HUDEP-2 (cell line): ENCODE data around the gene IKZF3.

ENCODE experiments used
- DNase-seq, 76 experiments: peaks; one replicate each; lab custom pipeline; 2025; ENCODE audit not compliant: unreplicated experiment in 76 of 76; lab: John Stamatoyannopoulos, UW

Gene IKZF3

DNA sequence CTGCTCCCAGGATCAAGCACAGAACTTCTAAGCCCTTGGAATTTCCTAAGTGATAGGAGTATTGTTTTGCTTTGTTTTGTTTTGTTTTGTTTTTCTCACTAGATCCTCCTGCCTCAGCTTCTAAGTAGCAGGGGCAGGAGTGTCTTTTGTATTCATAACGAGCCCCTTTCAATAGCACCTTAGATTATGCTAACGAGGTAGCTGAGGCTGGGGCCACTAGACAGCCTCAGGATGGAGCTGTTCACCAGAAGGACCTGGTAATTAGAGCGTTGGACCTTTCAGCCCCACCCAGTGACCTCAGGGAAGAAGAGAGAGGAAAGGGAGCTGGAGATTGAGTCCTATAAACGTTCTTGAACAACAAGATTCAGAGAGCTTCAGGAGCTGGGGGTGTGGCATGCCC, 43.6 kb downstream of the IKZF3 start:
- peak in 1 of 76 experiments; percentile 1 for DNase-seq

DNA sequence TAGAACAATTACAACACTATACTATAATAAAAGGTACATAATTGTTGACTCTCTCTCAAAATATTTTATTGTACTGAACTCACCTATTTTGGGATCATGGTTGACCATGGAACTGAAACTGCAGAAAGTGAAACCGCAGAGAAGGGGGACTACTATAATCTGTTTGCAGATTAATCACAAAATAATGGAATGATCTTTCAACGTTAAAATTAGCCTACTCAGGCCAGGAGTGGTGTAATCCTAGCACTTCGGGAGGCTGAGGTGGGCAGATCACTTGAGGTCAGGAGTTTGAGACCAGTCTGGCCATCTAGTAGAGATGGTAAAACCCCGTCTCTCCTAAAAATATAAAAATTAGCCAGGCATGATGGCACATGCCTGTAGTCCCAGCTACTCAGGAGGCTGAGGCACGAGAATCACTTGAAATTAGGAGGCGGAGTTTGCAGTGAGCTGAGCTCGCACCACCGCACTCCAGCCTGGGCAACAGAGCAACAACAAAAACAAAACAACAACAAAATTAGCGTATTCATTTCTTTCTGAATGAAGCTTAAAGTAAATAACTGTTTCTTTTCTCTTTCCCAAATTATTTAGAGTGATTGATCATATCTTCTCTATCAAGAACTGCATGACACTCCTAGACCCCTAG, 45.6 kb downstream of the IKZF3 start:
- DNase-seq: no peak

DNA sequence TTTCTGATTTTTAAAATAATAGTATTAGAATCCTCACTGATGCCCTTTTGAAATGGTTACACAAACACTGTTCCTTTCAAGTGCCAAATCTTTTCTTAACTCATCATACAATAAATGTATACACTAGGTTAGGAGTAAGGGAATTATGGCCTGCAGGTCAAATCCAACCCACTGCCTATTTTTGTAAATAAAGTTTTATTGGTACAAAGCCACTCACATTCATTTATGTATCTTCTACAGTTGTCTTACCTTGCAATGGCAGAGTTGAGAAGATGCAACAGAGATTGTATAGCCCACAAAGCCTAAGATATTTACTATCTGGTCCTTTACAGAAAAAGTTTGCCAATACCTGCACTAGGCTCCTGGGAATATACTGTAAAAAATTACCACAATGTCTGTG, 47.8 kb downstream of the IKZF3 start:
- DNase-seq: no peak

DNA sequence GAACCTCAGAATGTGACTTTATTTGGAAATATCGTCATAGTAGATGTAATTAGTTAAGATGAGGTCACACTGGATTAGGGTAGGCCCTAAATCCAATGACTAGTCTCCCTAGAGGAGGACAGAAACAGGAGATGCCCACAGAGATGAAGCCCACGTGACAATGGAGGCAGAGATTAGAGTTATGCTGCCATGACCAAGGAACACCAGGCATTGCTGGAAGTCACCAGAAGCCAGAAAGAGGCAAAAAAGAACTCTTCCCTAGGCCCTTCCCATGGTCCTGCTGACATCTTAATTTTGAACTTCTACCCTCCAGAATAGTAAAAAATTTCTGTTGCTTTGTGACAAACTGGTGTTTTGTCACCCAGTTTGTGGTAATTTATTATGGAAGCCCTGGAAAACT, 49.6 kb downstream of the IKZF3 start:
- DNase-seq: no peak

DNA sequence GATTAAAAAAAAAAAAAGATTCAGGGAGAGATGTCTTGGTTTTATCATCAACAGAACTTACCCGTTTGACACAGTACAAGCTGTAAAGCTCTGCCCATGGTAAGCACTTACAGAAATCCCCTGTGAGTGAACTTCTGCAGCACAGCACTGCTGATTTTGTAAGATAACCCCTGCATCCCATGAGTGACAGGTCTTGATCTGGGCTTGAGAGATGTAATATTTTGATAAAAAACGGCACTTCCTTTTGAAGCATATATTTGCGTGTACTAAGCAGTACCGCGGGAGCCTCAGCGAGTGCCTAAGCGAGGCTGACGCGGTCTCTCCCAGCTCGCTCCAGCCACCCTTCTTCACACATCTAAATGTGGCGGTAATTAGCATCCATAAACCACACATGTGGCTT, 50.5 kb downstream of the IKZF3 start:
- DNase-seq: no peak

DNA sequence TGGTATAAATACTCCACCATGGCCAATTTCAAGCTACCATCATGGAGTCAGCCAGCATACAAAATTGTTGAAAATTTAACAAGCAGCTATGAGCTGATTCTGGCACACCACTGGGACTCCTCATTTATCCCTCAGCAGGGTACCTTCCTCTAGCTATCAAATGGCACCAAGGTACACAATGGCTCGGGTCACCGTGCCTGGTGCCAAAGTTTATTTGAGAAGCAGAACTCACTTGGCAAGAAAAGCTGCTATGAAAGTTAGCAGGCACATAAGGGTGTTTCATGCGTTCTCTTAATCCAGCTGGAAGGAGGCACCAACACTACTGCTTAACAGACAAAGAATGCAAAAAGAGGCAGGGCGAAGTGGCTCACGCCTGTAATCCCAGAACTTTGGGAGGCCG, 51.6 kb downstream of the IKZF3 start:
- no peak for DNase-seq

DNA sequence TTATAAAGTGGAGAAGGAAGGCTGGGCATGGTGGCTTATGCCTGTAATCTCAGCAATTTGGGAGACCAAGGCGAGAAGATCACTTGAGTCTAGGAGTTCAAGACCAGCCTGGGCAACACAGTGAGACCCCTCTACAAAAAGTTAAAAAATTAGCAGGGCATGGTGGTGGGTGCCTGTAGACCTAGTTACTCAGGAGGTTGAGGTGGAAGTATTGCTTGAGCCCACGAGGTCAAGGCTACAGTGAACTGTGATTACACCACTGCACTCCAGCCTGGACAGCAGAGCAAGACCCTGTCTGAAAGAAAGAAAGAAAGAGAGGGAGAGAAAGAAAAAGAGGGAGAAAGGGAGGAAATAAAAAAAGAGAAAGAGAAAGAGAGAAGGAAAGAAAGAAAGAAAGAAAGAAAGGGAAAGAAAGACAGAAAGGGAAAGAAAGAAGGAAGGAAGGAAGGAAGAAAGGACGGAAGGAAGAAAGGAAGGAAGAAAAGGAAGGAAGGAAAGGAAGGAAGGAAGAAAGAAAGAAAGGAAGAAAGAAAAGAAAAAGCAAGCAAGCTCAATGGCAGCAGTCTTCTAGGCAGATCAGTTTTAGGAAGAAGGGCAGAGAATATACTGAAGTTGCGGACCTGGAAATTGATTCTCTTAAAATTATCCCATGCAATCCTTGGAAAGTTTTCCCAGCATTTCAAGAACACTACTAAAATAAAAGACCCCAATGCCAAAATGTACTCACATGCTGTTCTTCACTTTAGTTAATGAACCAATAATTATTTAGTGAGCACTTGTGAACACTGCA, 53.0 kb downstream of the IKZF3 start:
- DNase-seq: no peak

DNA sequence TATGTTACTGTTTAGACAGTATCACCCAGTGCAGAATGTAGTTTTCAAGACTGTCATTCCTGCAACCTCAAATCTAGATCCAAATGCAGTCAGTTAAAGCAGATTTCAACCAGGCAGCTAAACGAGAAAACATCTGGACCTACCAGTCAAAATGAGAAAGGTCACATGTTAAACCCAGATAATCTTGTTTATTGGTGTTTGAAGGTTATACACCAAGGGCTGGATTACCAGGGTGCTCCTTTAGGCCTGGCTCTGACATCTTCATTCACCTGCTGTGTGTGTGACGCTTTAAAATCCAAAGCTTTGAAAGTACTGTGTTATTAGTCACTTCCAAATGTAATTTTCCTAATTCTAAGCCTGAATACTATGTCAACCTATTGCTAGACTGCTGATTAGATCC, 54.9 kb downstream of the IKZF3 start:
- no peak for DNase-seq

DNA sequence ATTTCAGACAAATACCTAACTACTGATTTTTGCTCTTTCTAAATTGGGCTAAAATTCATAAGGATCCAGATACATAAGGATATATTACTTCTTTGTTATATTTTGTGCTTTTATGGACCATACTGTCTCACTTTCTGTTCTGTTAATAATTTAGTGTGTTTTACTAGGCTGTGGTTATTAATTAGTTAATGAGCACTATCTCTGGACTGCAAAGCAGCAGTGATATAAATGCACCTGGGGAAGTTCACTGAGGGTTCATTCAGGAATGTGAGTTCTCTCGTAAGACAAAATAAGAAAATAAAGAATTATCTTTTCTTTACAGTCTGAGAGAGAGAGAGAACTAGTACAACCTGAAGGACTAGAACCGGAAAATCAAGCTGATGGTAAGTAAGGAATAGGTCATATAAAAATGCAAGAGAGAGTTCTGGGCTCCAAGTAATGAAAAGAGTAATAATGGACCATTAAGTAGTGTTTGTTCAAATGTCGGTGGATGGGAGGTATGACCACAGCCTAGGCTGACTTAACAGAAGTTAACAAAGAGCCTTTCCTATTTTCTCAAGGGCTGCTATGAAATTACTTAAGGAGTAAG, 55.6 kb downstream of the IKZF3 start:
- no peak for DNase-seq

DNA sequence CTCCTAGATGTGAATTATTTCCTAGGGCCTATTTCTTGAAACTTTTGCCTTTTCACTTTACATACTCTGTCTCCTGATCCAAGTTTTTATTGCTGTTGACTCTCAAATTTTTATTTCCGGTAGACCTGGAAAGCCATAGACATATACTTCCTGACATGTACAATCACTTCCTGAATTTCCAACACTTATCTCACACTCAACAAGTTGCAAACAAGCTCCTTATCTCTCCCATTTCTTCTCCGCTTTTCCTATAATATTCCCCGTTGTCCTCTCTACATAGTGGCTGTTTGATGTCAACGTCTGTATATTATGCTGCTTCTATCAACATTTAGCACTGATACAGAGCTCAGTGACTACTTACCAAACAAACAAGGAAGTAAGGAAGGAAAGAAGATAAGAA, 59.3 kb downstream of the IKZF3 start:
- no peak for DNase-seq

DNA sequence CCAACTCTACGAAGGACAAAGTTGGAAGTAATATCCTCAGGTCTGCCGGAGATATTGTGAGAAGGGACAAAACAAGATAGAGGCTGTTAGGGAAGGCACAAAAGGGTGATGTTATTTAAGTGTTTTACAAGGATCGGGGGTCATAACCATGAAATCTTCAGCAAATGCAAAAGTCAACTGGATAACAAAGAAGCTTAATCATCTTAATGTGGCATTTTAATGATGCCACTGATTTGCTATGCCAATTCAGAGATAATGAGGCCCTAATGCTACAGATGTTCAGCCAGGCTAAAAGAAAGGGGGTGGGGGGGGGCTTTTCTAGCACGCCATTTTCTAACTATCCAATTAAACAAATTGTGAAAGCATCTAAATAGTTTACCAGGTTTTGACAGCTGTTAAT, 63.1 kb downstream of the IKZF3 start:
- no peak for DNase-seq

DNA sequence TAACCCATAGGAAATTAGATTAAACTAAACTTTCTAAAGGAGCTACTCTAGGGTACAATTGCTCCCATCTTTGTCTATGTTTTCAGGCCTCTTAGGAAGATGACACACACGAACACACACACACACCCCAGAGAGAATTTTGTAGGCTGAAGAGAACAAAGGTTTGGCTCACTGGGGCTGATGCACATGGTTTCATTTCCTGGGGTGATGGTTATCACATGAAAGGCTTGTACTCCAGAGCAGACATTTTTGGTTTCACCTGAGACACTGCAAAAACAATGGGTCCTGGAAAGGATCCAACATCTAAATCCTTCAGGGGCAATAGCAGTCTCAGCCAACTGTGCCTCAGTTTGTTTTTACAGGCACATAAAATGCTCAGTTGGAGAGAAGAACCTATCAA, 63.6 kb downstream of the IKZF3 start:
- no peak for DNase-seq

DNA sequence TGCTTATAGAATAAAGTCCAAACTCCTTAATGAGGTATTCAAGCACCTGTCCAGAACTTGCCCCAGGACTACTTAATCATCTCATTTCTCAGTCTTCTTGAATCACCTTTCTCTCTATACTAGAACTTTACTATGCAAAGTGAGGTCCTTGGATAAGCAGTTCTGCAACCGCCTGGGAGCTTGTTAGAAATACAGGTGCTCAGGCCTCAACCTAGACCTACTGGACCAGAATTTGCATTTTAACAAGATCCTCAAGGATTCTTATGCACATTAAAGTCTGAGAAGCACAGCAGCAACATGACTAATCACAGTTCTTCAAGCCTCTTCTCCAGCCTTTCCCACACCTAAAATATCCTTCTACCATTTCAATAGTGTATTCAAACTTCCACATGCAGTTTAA, 64.7 kb downstream of the IKZF3 start:
- DNase-seq: no peak

DNA sequence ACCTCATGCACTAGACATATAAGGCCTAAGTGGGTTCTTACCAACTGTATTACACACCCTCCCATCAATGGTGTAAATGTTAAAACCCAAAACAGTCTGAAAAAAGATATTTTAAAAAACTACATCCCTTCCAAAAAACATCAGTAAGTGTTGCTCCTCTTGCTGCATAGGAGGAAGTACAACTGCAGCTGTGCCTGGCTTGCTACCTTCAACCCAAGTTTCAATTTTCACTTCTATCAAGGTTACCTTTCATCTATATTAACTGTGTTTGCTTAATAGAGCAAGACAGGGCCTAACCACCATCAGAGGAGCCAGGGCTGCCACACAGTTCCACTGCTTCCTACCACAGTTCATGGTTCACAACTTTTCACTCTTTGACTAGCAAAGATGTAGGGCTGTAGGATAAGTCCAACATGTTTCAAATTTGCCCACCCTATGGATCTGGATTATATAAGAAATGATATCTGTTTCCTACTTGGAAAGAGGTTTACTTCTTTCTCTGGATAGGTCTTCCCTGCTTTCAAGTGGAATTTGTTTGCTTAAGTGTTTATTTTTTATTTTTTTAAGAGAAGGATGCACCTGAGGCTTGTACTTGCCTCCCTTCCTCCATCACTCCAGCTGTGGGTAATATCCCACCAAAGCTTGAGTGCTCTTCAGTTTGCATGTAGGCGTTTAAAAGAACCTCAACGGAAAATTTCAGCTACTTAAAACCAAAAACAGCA, 69.7 kb downstream of the IKZF3 start:
- DNase-seq: no peak

DNA sequence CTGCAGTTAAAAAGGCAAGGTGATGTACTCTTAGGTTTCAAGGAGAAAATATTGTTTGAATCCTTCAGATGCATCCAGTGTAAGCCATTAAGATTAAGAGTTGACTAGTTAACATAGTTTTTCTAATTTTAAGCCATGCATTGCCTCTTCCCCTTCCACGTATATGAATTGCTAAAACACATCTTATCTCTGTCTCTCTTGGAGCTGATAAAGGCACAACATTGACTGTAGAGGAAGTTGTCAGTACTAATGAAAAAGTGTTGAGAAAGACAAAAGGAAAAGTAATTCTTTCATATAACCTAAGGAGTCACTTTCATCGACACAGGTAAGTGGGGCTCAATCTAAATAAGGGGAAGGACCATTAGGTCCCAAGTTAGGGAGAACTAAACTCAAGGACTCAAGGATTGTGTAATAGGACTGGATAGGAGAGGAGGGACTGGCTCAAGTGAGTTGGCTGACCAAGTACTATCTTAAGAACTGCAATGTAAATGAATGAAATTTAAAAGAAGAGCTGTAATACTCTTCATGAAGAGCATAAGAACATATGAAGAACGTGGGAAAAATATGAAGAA, 70.7 kb downstream of the IKZF3 start:
- DNase-seq: peak in 1 of 76 experiments; percentile 6

DNA sequence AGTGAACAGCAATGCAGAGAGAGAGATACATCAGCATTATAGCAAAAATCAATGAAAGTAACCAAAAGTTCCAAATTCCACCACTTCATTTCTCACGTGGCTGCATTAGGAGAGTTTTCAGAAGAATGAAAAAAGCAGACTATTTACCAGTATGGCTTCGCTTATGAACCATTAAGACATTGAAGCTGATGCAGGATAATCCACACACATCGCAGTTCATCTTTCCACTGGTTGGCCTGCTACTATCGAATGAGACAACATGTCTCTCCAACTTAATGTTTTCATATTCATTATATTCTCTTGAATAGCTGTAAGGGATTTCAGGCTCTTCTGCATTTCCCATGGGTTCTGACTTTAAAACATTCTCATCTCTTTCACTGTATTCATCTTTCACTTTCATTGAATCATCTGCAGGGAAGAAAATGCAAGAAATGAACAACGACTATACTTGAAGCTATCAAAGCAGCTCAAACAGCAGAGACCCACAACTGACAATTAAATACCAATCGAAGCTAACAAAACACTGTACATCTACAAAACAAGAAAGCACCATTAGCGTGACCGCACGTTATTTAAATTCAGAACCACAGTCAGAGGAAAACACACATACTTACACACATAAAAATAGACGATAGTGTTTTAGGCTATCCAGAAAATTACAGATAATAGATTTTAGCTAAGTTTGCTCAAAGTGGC, 71.4 kb downstream of the IKZF3 start:
- no peak for DNase-seq

DNA sequence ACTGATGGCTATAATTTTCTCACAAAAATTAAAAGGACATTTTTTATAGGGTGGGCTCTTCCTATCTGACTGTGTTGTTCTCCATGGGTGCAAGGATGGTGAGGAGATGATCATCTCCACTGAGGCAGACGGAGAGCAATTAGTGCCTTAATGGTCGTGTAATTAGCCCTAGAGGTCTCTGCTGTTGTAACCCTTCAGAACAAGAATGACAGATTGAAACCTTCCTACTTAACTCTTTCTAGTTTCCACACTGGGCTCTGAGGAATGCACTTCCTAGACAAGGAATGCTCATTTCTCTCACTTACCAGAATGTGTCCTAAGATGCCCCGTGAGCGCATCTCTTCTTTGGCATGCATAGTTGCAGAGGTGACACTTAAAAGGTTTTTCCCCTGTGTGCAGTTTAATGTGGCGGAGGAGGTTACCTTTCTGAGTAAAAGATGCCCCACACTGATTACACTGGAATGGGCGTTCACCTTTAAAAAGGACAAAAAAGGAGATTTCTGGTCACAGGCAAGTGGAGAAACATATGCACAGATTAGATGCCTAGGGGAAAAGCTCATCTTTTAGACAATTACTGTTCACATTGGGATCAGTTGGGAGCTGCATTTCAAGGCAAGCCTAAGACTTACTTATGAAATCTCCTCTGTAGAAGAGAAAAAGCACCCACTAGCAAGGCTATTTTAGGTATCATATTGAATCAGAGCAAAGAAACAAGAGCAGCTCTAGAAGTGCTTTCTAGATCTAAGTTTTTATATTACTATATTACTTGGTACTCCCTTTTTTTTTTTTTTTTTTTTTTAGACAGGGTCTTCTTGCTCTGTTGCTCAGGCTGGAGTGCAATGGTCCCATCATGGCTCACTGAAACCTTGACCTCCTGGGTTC, 72.8 kb downstream of the IKZF3 start:
- no peak for DNase-seq

DNA sequence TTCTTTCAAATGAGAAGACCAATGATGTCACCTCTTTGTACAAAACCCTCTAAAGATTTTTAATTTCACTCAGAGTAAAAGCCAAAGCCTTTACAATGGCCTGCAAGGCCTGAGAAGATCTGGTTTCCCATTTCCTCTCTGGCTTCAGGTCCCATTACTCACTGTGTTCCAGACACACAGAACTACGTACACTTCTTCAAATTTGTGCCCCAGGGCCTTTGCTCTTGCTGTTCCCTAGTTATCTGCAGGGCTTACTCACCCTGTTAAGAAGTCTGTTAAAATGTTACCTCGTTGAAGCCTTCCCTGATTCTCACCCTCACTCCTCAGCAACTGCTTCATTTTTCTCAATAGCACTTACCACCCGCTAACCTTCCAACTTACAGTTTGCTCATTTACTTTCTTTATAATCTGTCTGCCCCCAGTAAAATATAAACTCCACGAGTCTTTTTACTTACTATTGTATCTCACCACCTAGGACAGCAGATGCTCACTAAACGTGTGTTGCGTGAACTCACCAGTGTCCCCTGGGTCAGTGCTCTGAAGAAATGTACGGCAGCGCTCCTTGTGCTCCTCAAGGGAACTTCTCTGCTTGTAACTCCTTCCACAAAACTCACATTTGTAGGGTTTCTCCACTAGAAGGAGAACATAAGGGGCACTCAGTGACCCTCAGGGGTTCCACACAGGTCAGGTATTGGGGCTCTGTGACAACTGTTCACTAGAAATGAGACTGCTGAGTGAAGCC, 76.2 kb downstream of the IKZF3 start:
- no peak for DNase-seq

DNA sequence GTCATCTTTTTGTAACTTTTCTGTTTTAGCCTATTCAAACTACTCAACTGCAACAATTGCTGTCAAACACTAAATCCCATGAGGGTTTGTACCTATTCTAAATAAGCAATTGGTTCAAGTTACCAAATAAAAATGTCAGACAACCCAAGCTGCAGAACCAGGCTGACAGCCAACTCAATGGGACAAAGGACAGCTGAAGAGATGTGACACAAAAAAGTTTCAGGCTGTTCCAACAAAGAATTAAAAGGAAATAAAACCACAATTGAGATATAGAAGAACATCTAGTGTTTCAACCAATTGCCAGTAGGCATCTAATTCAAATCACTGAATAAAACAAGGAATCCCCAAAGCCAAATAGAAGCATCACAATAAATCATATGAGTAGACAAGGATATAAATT, 77.1 kb downstream of the IKZF3 start:
- no peak for DNase-seq
